Measurements from ENCODE around the gene FASTK.

FASTK gene

GRCh38 chr7:151080522-151081169 lies at the start of gene FASTK:
Gene FASTK, minus strand, starts transcription at chr7:151080809. Its CDS starts 43 bp downstream, at chr7:151080766.
- DNase-seq (ENCODE audit: low read depth), result peak; percentile 87

GRCh38 chr7:151129960-151130591 lies 49.5 kb upstream of the FASTK start:
- no peak for DNase-seq (ENCODE audit: low read depth)

GRCh38 chr7:151129117-151129959 lies 48.7 kb upstream of the FASTK start:
- no peak for DNase-seq (ENCODE audit: low read depth)

- DNase-seq (ENCODE audit: low read depth), result no peak
These were observed 48.1 kb upstream of the FASTK start for GRCh38 chr7:151128716-151129115.

- no peak for DNase-seq (ENCODE audit: low read depth)
These were observed 47.5 kb upstream of the FASTK start for GRCh38 chr7:151128144-151128543.

GRCh38 chr7:151126491-151127137 lies 46.0 kb upstream of the FASTK start:
- no peak for DNase-seq (ENCODE audit: low read depth)

- DNase-seq (ENCODE audit: low read depth), result no peak
These were observed 45.4 kb upstream of the FASTK start for GRCh38 chr7:151125846-151126481.

- no peak for DNase-seq (ENCODE audit: low read depth)
These were observed 44.8 kb upstream of the FASTK start for GRCh38 chr7:151125470-151125845.

GRCh38 chr7:151124899-151125399 lies 44.3 kb upstream of the FASTK start:
- DNase-seq (ENCODE audit: low read depth), result no peak

- DNase-seq (ENCODE audit: low read depth), result no peak
These were observed 43.9 kb upstream of the FASTK start for GRCh38 chr7:151124481-151124880.

GRCh38 chr7:151123822-151124464 lies 43.3 kb upstream of the FASTK start:
- peak; percentile 69 for DNase-seq (ENCODE audit: low read depth)

GRCh38 chr7:151123158-151123821 lies 42.7 kb upstream of the FASTK start:
- DNase-seq (ENCODE audit: low read depth), result no peak

- no peak for DNase-seq (ENCODE audit: low read depth)
These were observed 42.2 kb upstream of the FASTK start for GRCh38 chr7:151122796-151123157.

- no peak for DNase-seq (ENCODE audit: low read depth)
These were observed 41.7 kb upstream of the FASTK start for GRCh38 chr7:151122276-151122675.

- DNase-seq (ENCODE audit: low read depth), result no peak
These were observed 41.0 kb upstream of the FASTK start for GRCh38 chr7:151121380-151122170.

- no peak for DNase-seq (ENCODE audit: low read depth)
These were observed 40.3 kb upstream of the FASTK start for GRCh38 chr7:151120896-151121295.

- no peak for DNase-seq (ENCODE audit: low read depth)
These were observed 39.3 kb upstream of the FASTK start for GRCh38 chr7:151119902-151120301.

GRCh38 chr7:151119055-151119415 lies 38.4 kb upstream of the FASTK start:
- no peak for DNase-seq (ENCODE audit: low read depth)

- no peak for DNase-seq (ENCODE audit: low read depth)
These were observed 37.8 kb upstream of the FASTK start for GRCh38 chr7:151118108-151119054.

Data from fibroblast of gingiva (primary cell).